Endothelial cell of umbilical vein (primary cell): ENCODE results near the gene PARD6G. TPM values are rescaled to one million over a fixed set of nuclear protein-coding genes. Genes with fewer than 3 reads are reported as not detected.

Experiments used
- BruUV-seq: library from RNA; stranded (reverse); fragments of 400-500 nt; replicated peaks from 2 replicates; lab custom pipeline; 2021; lab: Mats Ljungman, UMichigan
- CTCF ChIA-PET: fragments of 300-600, 350-600 bp; sonication (Branson Sonifier 250); formaldehyde crosslinking; loops from one replicate; lab custom pipeline; 2021; ENCODE audit warnings: antibody characterized with exemption, inconsistent platforms; lab: Charles Lee
- POLR2A ChIA-PET: fragments of 300-600, 350-600 bp; sonication (Branson Sonifier 250); formaldehyde crosslinking; loops from one replicate; lab custom pipeline; 2021; ENCODE audit warnings: antibody characterized with exemption, inconsistent platforms; lab: Charles Lee
- DNase-seq: peaks from one replicate; pipeline ENCODE4 v3.0.0-alpha.2; 2011; ENCODE audit warnings: low read depth, low spot score
- FAIRE-seq: peaks from 2 replicates; lab custom pipeline; 2011; peaks lifted over from hg19 to GRCh38; lab: Jason Lieb, UNC
- H2AFZ ChIP-seq: 2 replicates; pipeline ENCODE4 v1.6.0; 2012; ENCODE audit warnings: low read depth, low read length, control low read depth, inconsistent platforms
- H3K27ac ChIP-seq: 2 replicates; pipeline ENCODE4 v1.5.1; 2011; ENCODE audit warnings: low read depth, mild to moderate bottlenecking, control low read depth, low read length, moderate library complexity; ENCODE audit not compliant: insufficient read depth
- H3K27me3 ChIP-seq, 2 experiments: 2 replicates each; pipeline versions ENCODE4 v1.6.0 to v1.6.1; 2011; ENCODE audit warnings: low read length in 2 of 2, mixed read lengths in 1 of 2; ENCODE audit not compliant: control insufficient read depth in 2 of 2, insufficient read depth in 2 of 2
- H3K36me3 ChIP-seq, 2 experiments: 2 replicates in 1 of 2; 3 replicates in 1 of 2; pipeline ENCODE4 v1.5.1; 2011; ENCODE audit warnings: low read length in 2 of 2, mild to moderate bottlenecking in 1 of 2, moderate library complexity in 1 of 2; ENCODE audit not compliant: control insufficient read depth in 2 of 2, insufficient read depth in 2 of 2; ENCODE audit errors: extremely low read depth in 1 of 2
- H3K4me1 ChIP-seq: 3 replicates; pipeline ENCODE4 v1.5.1; 2011; ENCODE audit warnings: mild to moderate bottlenecking, low read length; ENCODE audit not compliant: control insufficient read depth, insufficient read depth; ENCODE audit errors: extremely low read depth
- H3K4me2 ChIP-seq: 2 replicates; pipeline ENCODE4 v1.6.1; 2011; ENCODE audit warnings: low read length, control low read depth, mixed read lengths; ENCODE audit not compliant: insufficient read depth
- H3K4me3 ChIP-seq, 3 experiments: fragments of 200-600 bp in 1 of 3; sonication (generic), shearing (Covaris generic) in 1 of 3; replicated peaks in 1 of 3; 2 replicates each; pipeline ENCODE4 v1.5.1; 2011 to 2016; ENCODE audit warnings: control low read depth in 3 of 3, low read length in 3 of 3, mild to moderate bottlenecking in 2 of 3, inconsistent platforms in 1 of 3, low read depth in 1 of 3, moderate library complexity in 1 of 3; ENCODE audit not compliant: insufficient read depth in 1 of 3
- H3K79me2 ChIP-seq: 2 replicates; pipeline ENCODE4 v1.6.0; 2012; ENCODE audit warnings: low read length, inconsistent platforms; ENCODE audit not compliant: control insufficient read depth, insufficient read depth
- H3K9ac ChIP-seq: replicated peaks from 2 replicates; pipeline ENCODE3; 2011; ENCODE audit warnings: low read length, control low read depth; ENCODE audit not compliant: insufficient read depth; ENCODE audit errors: extremely low read depth
- H3K9me1 ChIP-seq: replicated peaks from 3 replicates; pipeline ENCODE4 v1.6.0; 2011; ENCODE audit warnings: mild to moderate bottlenecking, low read length; ENCODE audit not compliant: control insufficient read depth, insufficient read depth; ENCODE audit errors: extremely low read depth
- H3K9me3 ChIP-seq: replicated peaks from 2 replicates; pipeline ENCODE4 v1.5.1; 2012; ENCODE audit warnings: low read length, inconsistent platforms; ENCODE audit not compliant: control insufficient read depth, insufficient read depth
- H4K20me1 ChIP-seq: replicated peaks from 2 replicates; pipeline ENCODE3; 2011; ENCODE audit warnings: mild to moderate bottlenecking, low read length; ENCODE audit not compliant: control insufficient read depth, insufficient read depth; ENCODE audit errors: extremely low read depth
- EZH2 ChIP-seq: IDR thresholded peaks from 2 replicates; pipeline ENCODE4 v1.6.1; 2012; ENCODE audit warnings: borderline replicate concordance, low read depth, mild to moderate bottlenecking, moderate library complexity, low read length, inconsistent platforms; ENCODE audit not compliant: severe bottlenecking
- FOS ChIP-seq: IDR thresholded peaks from 2 replicates; pipeline ENCODE4 v1.6.1; 2011; ENCODE audit warnings: mild to moderate bottlenecking, low read length, moderate library complexity, borderline replicate concordance; ENCODE audit not compliant: insufficient read depth
- GATA2 ChIP-seq: IDR thresholded peaks from 2 replicates; pipeline ENCODE4 v1.7.0; 2011; ENCODE audit warnings: low read depth, mild to moderate bottlenecking, moderate library complexity, mixed read lengths, low read length; ENCODE audit not compliant: insufficient read length, insufficient read depth
- JUN ChIP-seq: IDR thresholded peaks from 2 replicates; pipeline ENCODE4 v1.6.1; 2011; ENCODE audit warnings: borderline replicate concordance, low read depth; ENCODE audit not compliant: insufficient read length, insufficient read depth
- MYC ChIP-seq: IDR thresholded peaks from one replicate; pipeline ENCODE4 v1.6.1; 2011; ENCODE audit warnings: mild to moderate bottlenecking, low read depth, low read length
- POLR2A ChIP-seq: IDR thresholded peaks from 2 replicates; pipeline ENCODE4 v1.6.1; 2012; ENCODE audit warnings: low read depth, mild to moderate bottlenecking, control low read depth, low read length
- POLR2AphosphoS5 ChIP-seq: IDR thresholded peaks from 2 replicates; pipeline ENCODE4 v1.6.1; 2012; ENCODE audit warnings: low read depth, mild to moderate bottlenecking, control low read depth, low read length, moderate library complexity; ENCODE audit not compliant: insufficient read depth
- dilution Hi-C: fragments of 300-500 bp; cut with MboI; formaldehyde crosslinking; loops from one replicate; pipeline ENCODE4 v1.15.0; 2019; ENCODE audit warnings: low sequenced_read_pairs; ENCODE audit not compliant: extremely low pct_ligation_motif_present
- intact Hi-C: fragments of 100-400 bp; cut with micrococcal nuclease; formaldehyde crosslinking; loops from one replicate; pipeline ENCODE4 v1.10.0; 2022
- polyA plus RNA-seq, 4 experiments: library from polyadenylated mRNA; depleted of rRNA in 3 of 4; stranded (reverse) in 3 of 4; unstranded in 1 of 4; fragments of >200 nt; gene quantifications; 2 replicates each; pipeline versions ENCODE4 v1.2.1 to v1.2.3, GENCODE V29; 2011 to 2012; ENCODE audit warnings: missing spikeins in 1 of 4
- total RNA-seq: library from RNA; stranded (reverse); gene quantifications from 2 replicates; pipeline ENCODE4 v1.2.3, GENCODE V29; 2021
- TF ChIP-seq, protein P1 (sequence below): IDR thresholded peaks from 2 replicates; pipeline ENCODE4 v1.6.1; 2011; ENCODE audit not compliant: insufficient read depth, insufficient read length
- TF ChIP-seq, protein P2 (sequence below), 2 donors: IDR thresholded peaks; 1 replicate in 1 of 2; 2 replicates in 1 of 2; pipeline ENCODE4 v1.5.1; 2011; ENCODE audit warnings: low read length in 2 of 2, mild to moderate bottlenecking in 2 of 2, moderate library complexity in 2 of 2, control low read depth in 1 of 2, inconsistent platforms in 1 of 2, low read depth in 1 of 2; ENCODE audit not compliant: insufficient read depth in 1 of 2; ENCODE audit errors: extremely low read depth in 1 of 2

Gene PARD6G
- total and polyA plus RNA-seq, 2 donors (not counting 3 experiments of a cell fraction or from before 2014, with no cell fraction given) = 1.2 to 1.8 TPM

DNA sequence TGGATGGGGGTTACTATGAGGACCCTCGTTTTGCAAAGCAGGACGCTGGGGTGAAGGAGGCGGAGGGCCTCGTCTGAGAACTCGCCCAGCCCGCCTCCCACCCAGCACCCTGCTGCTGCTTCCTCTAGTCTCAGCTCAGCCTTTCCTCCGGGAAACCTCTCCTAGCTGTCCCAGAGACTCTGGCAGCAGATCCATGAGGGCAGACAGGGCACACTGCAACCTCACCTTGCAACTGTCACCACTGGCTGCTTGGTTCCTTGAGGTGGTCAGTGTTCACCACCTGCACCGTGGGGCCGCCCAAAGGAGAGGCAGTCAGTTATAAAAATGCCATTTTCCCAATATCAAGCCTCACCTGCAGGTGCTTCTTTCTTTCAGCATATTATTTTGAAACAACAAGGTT, 45.6 kb downstream of the PARD6G start:
- Histone ChIP-seq H3K79me2 (no peaks in the 10 kb centered on the region), H3K9me3 (no peaks in the 10 kb centered on the region), H3K4me2 (no peak overlapping the region), H3K9me1 (no peaks in the 10 kb centered on the region), H3K9ac (no peak overlapping the region), H3K27ac (no peak overlapping the region), H3K4me1 (no peaks in the 10 kb centered on the region), H4K20me1 (no peaks in the 10 kb centered on the region), H3K36me3 (no peaks in the 10 kb centered on the region), H3K27me3 (peaks cover 0 to 8% of the 10 kb centered on the region in 2 experiments), H2AFZ (no peak overlapping the region), H3K4me3 (no peak overlapping the region)
- TF ChIP-seq JUN (no peak), MYC (no peak), GATA2 (no peak), EZH2 (no peak), FOS (no peak), POLR2AphosphoS5 (no peak), POLR2A (no peak)
- TF ChIP-seq, protein P1, sequence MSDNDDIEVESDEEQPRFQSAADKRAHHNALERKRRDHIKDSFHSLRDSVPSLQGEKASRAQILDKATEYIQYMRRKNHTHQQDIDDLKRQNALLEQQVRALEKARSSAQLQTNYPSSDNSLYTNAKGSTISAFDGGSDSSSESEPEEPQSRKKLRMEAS = no peak
- TF ChIP-seq, protein P2, sequence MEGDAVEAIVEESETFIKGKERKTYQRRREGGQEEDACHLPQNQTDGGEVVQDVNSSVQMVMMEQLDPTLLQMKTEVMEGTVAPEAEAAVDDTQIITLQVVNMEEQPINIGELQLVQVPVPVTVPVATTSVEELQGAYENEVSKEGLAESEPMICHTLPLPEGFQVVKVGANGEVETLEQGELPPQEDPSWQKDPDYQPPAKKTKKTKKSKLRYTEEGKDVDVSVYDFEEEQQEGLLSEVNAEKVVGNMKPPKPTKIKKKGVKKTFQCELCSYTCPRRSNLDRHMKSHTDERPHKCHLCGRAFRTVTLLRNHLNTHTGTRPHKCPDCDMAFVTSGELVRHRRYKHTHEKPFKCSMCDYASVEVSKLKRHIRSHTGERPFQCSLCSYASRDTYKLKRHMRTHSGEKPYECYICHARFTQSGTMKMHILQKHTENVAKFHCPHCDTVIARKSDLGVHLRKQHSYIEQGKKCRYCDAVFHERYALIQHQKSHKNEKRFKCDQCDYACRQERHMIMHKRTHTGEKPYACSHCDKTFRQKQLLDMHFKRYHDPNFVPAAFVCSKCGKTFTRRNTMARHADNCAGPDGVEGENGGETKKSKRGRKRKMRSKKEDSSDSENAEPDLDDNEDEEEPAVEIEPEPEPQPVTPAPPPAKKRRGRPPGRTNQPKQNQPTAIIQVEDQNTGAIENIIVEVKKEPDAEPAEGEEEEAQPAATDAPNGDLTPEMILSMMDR (IDR thresholded peaks at IDR 0.05; ENCODE audit: extremely low read depth in 1 of 2, insufficient read depth in 1 of 2, low read depth in 1 of 2, low read length in 2 of 2) = no peak
- POLR2A ChIA-PET = no interaction called here
- intact Hi-C loops = no loop called here
- dilution Hi-C loops = no loop called here
- no peak for FAIRE-seq
- CTCF ChIA-PET = no interaction called here
- BruUV-seq = no TSS peak
- no peak for DNase-seq
